SK-N-MC (cell line): Measurements from ENCODE around the gene TNFAIP8L2.

Experiments
- EZH2 ChIP-seq: fragments of 200-600 bp; sonication (generic); IDR thresholded peaks from one replicate; pipeline ENCODE4 v1.6.1; 2017; ENCODE audit warnings: antibody characterized with exemption
- FOXP2 ChIP-seq: optimal IDR thresholded peaks from 2 replicates; pipeline ENCODE3; 2011; ENCODE audit warnings: mild to moderate bottlenecking, moderate library complexity; ENCODE audit not compliant: insufficient read depth; ENCODE audit errors: extremely low read length, control extremely low read depth
- POLR2AphosphoS5 ChIP-seq: IDR thresholded peaks from 2 replicates; pipeline ENCODE4 v1.6.1; 2012; ENCODE audit warnings: mild to moderate bottlenecking, low read depth, low read length, borderline replicate concordance

DNA sequence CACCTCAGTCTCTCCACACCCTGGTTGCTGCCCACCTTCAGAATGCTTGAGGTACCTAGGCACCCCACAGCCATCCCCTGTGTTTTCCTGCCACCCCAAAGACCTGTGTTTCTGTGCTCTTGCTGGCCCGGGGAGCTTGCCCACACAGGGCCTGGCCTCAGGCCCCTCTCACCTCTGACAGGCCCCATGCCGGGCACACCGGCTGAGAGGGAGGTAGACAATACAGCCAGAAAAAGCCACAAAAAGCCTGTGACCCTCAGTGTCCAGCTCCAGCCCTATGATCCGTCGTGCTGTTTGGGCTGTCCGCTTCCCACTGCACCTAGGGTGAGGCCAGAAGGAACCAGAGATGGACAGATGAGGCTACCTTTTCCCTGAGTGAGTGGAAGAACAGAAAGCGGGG lies 21.5 kb upstream of the TNFAIP8L2 start:
- TF ChIP-seq EZH2, result no peak
- no peak for TF ChIP-seq POLR2AphosphoS5
- no peak for TF ChIP-seq FOXP2
